Fibroblast of peridontal ligament (primary cell): ENCODE results near the gene NOS2.

Source experiments
- DNase-seq: peaks from one replicate; pipeline ENCODE4 v3.0.0-alpha.2; 2010; ENCODE audit errors: extremely low read depth

Gene NOS2

DNA sequence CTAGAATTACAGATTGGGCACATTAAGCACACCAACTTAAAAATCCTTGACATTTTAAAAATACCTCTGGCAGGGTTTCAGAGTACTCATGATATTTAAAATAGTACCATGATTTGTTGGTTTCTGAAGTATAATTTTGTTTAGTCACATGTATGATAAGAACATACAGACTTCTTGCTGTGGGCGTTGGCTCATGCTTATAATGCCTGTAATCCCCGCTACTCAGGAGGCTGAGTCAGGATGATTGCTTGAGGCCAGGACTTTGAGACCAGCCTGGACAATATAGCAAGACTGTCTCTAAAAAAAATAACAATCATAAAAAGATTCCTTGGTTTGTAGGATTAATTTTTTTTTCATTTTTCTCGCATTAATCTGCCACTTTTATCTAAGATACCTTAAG, 78.5 kb downstream of the NOS2 start:
- no peak for DNase-seq
